HCEC 1CT (cell line): ENCODE data around the gene MXD4.
A peak's percentile ranks its signal among the peaks of the same experiment; 100 is the strongest.
"Not testable (repeated sequence)": the region's sequence is repeated elsewhere in the genome, so short reads cannot be mapped to it uniquely, and the experiment has no call there.

ENCODE experiments used
- DNase-seq: peaks from one replicate; pipeline ENCODE4 v3.0.0-alpha.2; 2017

MXD4 gene

GRCh38 chr4:2291705-2292645 is 30.1 kb upstream of the MXD4 start:
- no peak for DNase-seq

- no peak for DNase-seq
These were observed 29.2 kb upstream of the MXD4 start for GRCh38 chr4:2290974-2291704.

- DNase-seq: no peak
These were observed 28.6 kb upstream of the MXD4 start for GRCh38 chr4:2290488-2290887.

- no peak for DNase-seq
These were observed 28.0 kb upstream of the MXD4 start for GRCh38 chr4:2289955-2290333.

- no peak for DNase-seq
These were observed 27.5 kb upstream of the MXD4 start for GRCh38 chr4:2289311-2289954.

- no peak for DNase-seq
These were observed 26.2 kb upstream of the MXD4 start for GRCh38 chr4:2288051-2288541.

- no peak for DNase-seq
These were observed 25.6 kb upstream of the MXD4 start for GRCh38 chr4:2287594-2287915.

- no peak for DNase-seq
These were observed 25.1 kb upstream of the MXD4 start for GRCh38 chr4:2286904-2287593.

GRCh38 chr4:2285613-2286381 is 23.9 kb upstream of the MXD4 start:
- DNase-seq: no peak

- peak; percentile 15 for DNase-seq
These were observed 23.2 kb upstream of the MXD4 start for GRCh38 chr4:2284934-2285612.

GRCh38 chr4:2284161-2284933 is 22.4 kb upstream of the MXD4 start:
- DNase-seq: no peak

- DNase-seq: no peak
These were observed 21.3 kb upstream of the MXD4 start for GRCh38 chr4:2283199-2283711.

GRCh38 chr4:2281575-2282343 is 19.9 kb upstream of the MXD4 start:
- no peak for DNase-seq

GRCh38 chr4:2280531-2281300 is 18.8 kb upstream of the MXD4 start:
- no peak for DNase-seq

- DNase-seq: no peak
These were observed 16.0 kb upstream of the MXD4 start for GRCh38 chr4:2277956-2278355.

GRCh38 chr4:2276581-2277325 is 14.8 kb upstream of the MXD4 start:
- no peak for DNase-seq

- no peak for DNase-seq
These were observed 13.8 kb upstream of the MXD4 start for GRCh38 chr4:2275546-2276251.

- DNase-seq: not testable (repeated sequence)
These were observed 13.1 kb upstream of the MXD4 start for GRCh38 chr4:2275044-2275397.
